PC-9 (cell line): ENCODE measurements around the gene FNBP1L.

ENCODE experiments used
- CTCF ChIP-seq: fragments of 200-600 bp; sonication (generic); conservative IDR thresholded peaks from 2 replicates; pipeline ENCODE4 v1.6.1; 2017; ENCODE audit warnings: mixed run types, antibody characterized with exemption, mild to moderate bottlenecking, moderate library complexity
- EZH2 ChIP-seq: fragments of 200-600 bp; sonication (generic); IDR thresholded peaks from 2 replicates; pipeline ENCODE4 v1.8.0; 2017; ENCODE audit warnings: antibody characterized with exemption, low read depth

- TF ChIP-seq EZH2 (no peak), CTCF (no peak)
These were observed 48.0 kb downstream of the FNBP1L start for GRCh38 chr1:93495911-93496310.
